IPS-15b (cell line): Measurements from ENCODE around the gene PLPPR3.

Experiments used
- H3K27me3 ChIP-seq: one replicate; pipeline ENCODE4 v1.6.1; 2013; ENCODE audit warnings: low read length; ENCODE audit not compliant: control insufficient read depth, insufficient read depth
- H3K36me3 ChIP-seq: one replicate; pipeline ENCODE4 v1.6.1; 2013; ENCODE audit warnings: low read length; ENCODE audit not compliant: control insufficient read depth, insufficient read depth
- H3K4me1 ChIP-seq: one replicate; pipeline ENCODE4 v1.6.1; 2013; ENCODE audit warnings: mild to moderate bottlenecking, low read length; ENCODE audit not compliant: control insufficient read depth, insufficient read depth
- H3K4me3 ChIP-seq: one replicate; pipeline ENCODE4 v1.5.1; 2013; ENCODE audit warnings: low read depth, low read length
- H3K9ac ChIP-seq: one replicate; pipeline ENCODE4 v1.6.1; 2013; ENCODE audit warnings: low read depth, mild to moderate bottlenecking, low read length
- H3K9me3 ChIP-seq: one replicate; pipeline ENCODE4 v1.6.1; 2013; ENCODE audit warnings: mild to moderate bottlenecking, low read length; ENCODE audit not compliant: control insufficient read depth, insufficient read depth

Gene PLPPR3

DNA sequence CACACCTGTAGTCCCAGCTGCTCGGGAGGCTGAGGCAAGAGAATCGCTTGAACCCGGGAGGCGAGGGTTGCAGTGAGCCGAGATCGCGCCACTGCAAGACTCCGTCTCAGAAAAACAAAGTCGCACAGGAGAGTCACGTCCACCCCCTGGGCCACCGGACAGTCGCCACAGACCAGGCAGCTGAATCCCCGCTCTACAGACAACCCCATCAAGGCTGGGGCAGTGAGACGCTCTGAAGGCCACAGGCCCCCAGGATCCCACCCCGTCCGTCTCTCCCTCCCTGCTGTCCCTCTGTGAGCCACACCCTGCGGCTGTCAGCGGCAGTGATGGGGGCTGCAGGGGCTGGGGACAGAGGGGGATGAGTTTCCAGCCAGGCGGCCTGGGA, 40.0 kb downstream of the PLPPR3 start:
- Histone ChIP-seq H3K9me3 (no peaks in the 10 kb centered on the region), H3K27me3 (no peaks in the 10 kb centered on the region), H3K4me1 (peaks cover 3% of the 10 kb centered on the region), H3K36me3 (no peaks in the 10 kb centered on the region), H3K9ac (peak overlapping the region; percentile 32), H3K4me3 (peak overlapping the region; percentile 37)

DNA sequence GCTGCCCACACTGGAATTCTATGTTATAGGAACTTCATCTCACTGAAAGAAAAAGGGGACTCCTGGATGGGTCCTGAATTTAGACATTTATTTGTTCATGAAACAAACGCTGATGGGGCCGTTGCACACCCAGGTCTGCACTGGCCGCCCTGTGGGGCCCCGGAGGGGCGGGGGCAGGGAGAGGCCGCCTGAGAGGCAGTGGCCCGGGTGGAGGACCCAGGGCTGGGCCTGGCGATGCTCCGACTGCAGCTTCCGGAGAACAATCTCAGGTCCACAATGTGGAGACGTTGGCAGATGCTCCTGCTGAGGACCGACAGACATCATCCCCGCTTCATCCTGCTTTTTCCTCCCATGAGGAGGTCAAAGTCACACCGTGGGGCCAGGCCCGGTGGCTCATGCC, 40.8 kb downstream of the PLPPR3 start:
- H3K4me3 ChIP-seq: no peak overlapping the region
- H3K9me3 ChIP-seq: no peaks in the 10 kb centered on the region
- no peaks in the 10 kb centered on the region for H3K27me3 ChIP-seq
- H3K9ac ChIP-seq: no peak overlapping the region
- no peaks in the 10 kb centered on the region for H3K36me3 ChIP-seq
- H3K4me1 ChIP-seq: peaks cover 3% of the 10 kb centered on the region

DNA sequence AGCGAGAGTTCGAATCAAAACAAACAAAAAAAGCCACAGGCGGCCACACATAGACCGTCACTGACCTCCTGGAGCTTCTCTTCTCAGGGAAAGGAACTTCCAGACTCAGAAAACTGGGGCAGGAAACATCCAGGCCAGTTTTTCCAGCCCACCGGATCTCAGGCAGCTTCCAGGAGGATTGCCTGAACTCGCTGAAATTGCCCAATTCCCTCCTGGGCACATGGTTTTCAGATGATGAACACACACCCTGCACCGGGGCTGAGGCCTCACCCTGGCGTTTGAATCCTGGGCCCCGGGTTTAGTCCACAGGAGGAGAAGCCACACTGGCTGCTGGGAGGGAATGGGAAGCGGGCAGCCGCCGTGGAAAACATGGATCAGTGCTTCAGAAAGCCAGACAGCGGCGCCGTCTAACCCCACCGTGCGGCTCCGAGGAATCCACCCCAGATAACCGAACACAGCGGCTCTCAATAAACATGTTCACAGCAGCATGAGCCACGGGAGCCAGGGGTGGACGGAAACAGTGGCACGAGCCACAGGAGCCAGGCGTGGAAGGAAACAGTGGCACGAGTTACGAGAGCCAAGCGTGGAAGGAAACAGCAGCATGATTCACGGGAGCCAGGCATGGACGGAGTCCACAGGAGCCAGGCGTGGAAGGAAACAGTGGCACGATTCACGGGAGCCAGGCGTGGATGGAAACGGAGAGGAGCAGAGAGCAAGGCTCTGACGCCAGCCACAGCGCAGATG, 42.7 kb downstream of the PLPPR3 start:
- Histone ChIP-seq H3K27me3 (no peaks in the 10 kb centered on the region), H3K4me3 (no peak overlapping the region), H3K9me3 (no peaks in the 10 kb centered on the region)

DNA sequence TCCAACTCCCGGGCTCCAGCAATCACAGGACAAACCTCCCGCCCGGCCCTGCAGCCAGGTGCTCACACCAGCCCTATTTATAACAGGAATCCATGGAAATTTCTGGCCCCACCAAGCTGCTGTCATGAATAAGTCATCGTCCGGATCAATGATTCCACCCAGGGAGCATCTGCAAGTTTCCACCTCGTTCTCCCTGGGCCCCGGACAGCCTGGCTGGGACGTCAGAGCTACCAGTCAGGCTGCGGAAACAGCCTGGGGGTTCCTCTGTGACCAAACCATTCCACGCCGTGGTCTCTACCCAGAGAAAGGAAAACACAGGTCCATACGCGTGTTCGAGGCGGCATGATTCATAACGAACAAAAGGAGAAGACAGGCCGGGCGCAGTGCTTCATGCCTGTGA, 45.2 kb downstream of the PLPPR3 start:
- no peaks in the 10 kb centered on the region for H3K36me3 ChIP-seq
- H3K27me3 ChIP-seq: no peaks in the 10 kb centered on the region
- no peaks in the 10 kb centered on the region for H3K4me1 ChIP-seq
- no peaks in the 10 kb centered on the region for H3K9me3 ChIP-seq
- H3K4me3 ChIP-seq: no peak overlapping the region
- H3K9ac ChIP-seq: no peak overlapping the region

More for the DNA sequence above, 42.7 kb downstream of the PLPPR3 start:
- Histone ChIP-seq H3K4me1 (peaks cover 3% of the 10 kb centered on the region), H3K36me3 (no peaks in the 10 kb centered on the region), H3K9ac (no peak overlapping the region)

DNA sequence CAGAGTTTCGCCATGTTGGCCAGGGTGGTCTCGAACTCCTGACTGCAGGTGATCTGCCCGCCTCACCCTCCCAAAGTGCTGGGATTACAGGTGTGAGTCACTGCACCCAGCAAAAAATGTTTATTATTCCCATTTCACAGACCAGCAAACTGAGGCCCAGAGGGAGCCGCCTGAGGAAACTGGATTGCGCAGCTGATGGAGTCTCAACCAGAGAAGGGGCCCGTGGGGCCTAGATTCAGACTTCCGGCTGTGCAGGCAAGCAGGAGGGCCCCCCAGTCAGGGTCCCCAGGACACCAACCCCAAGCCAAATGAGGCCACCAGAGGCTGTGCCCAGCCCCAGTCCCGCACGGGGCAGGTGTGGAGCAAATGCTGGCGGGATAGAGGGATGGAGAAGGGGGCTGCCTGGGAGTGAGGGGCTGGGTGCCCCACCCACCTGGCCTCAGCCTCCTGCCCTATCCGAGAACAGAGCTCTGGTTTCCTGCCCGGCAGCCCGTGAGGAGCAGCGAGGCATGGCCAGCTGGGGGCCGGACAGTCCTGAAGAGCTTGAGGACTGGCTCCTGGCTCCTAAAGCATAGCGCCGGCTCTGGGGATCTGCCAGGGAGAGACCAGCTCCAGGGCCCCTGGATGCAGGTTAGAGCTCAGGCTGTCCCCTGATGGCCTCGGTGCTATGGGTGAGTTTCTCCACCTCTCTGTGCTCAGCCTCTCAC, 48.9 kb downstream of the PLPPR3 start:
- Histone ChIP-seq H3K4me1 (no peaks in the 10 kb centered on the region), H3K27me3 (no peaks in the 10 kb centered on the region), H3K36me3 (no peaks in the 10 kb centered on the region), H3K9me3 (no peaks in the 10 kb centered on the region), H3K9ac (no peak overlapping the region), H3K4me3 (no peak overlapping the region)

DNA sequence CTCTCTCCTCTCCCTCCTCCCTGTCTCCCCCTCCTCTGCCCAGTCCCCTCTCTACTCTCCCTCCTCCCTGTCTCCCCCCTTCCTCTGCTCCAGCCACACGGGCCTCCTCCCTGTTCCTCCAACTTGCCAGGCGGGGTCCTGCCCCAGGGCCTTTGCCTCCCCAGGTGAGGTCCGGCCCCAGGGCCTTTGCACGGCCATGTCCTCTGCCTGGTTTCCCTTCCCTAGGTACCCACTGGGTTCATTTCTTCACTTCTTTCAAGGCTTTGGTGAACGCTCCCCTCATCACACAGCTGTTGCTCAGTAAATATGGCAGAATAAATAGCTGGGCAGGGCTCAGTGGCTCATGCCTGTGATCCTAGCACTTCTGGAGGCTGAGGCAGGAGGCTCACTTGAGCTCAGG, 49.7 kb downstream of the PLPPR3 start:
- Histone ChIP-seq H3K27me3 (no peaks in the 10 kb centered on the region), H3K4me3 (no peak overlapping the region), H3K36me3 (no peaks in the 10 kb centered on the region), H3K4me1 (no peaks in the 10 kb centered on the region), H3K9me3 (no peaks in the 10 kb centered on the region), H3K9ac (no peak overlapping the region)

DNA sequence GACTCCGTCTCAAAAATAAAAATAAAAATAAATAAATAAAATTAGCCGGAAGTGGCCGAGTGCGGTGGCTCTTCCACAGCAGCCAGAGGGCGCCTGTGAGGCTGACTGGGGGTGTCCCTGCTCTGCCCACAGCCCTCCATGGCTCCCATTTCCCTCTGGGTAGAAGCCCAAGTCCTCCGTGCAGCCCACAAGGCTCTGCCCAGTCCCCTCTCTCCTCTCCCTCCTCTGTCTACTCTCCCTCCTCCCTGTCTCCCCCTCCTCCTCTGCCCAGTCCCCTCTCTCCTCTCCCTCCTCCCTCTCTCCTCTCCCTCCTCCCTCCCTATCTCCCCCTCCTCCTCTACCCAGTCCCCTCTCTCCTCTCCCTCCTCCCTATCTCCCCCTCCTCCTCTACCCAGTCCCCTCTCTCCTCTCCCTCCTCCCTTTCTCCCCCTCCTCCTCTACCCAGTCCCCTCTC, 50.4 kb downstream of the PLPPR3 start:
- Histone ChIP-seq H3K9me3 (no peaks in the 10 kb centered on the region), H3K4me3 (no peak overlapping the region), H3K36me3 (no peaks in the 10 kb centered on the region), H3K27me3 (no peaks in the 10 kb centered on the region), H3K9ac (no peak overlapping the region), H3K4me1 (no peaks in the 10 kb centered on the region)

DNA sequence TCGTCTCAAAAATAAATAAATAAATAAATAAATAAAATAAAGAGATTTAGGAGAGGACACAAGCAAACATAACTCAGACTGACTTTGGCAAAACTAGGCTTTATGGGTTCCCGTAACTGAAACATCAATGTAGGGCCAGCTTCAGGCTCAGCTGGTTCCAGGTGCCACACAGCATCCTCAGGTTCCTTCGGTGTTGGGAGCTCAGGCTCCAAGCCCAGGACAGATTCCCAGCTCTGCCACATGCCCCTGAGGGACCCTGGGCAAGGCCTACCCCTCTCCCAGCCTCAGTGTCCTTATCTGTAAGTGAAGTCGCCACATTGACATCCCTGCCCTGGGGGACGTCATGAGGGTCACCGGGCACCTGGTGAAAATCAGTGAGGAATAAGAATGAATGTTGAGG, 52.1 kb downstream of the PLPPR3 start:
- Histone ChIP-seq H3K9me3 (no peaks in the 10 kb centered on the region), H3K27me3 (no peaks in the 10 kb centered on the region), H3K36me3 (no peaks in the 10 kb centered on the region), H3K9ac (no peak overlapping the region), H3K4me1 (no peaks in the 10 kb centered on the region), H3K4me3 (no peak overlapping the region)

DNA sequence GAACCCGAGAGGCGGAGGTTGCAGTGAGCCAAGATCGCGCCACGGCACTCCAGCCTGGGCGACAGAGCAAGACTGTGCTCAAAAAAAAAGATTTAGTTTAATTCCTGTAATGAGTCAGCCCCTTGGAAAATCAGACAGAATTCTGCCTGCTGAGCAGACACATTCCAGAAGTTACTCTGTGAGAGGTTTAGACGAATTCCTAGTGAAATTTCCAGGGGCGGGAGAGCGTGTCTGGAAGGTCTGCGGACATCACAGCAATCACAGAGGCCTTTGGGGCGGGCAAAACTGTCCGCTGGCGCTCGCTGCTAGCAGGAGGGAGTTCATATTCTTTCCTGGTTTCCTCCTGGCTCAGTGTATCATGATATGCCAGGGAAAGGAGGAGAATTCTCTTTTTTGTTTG, 53.3 kb downstream of the PLPPR3 start:
- Histone ChIP-seq H3K4me1 (no peaks in the 10 kb centered on the region), H3K36me3 (no peaks in the 10 kb centered on the region), H3K4me3 (no peak overlapping the region), H3K9me3 (no peaks in the 10 kb centered on the region), H3K27me3 (no peaks in the 10 kb centered on the region), H3K9ac (no peak overlapping the region)

DNA sequence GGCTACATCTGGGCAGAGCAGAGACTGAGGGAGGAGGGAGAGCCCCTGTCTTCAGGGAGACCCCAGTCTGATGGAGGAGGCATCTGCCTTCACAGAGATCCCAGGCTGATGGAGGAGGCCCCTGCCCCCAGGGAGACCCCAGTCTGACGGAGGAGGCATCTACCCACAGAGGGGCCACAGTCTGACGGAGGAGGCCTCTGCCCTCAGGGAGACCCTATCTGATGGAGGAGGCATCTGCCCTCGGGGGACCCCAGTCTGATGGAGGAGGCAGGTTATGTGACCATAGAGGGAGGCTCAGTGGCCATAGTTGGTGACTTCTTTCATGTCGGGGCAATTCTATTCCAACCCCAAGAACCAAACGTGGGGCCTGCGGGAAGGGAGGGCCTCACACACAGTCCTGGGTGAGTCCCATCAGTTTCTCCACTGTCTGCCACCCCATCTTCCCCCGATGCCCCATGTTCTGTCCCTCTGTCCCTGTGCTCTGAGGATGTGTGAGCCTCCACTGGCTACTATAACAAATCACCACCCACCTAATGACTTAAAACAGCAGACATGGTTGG, 56.5 kb downstream of the PLPPR3 start:
- H3K36me3 ChIP-seq: no peaks in the 10 kb centered on the region
- H3K9me3 ChIP-seq: no peaks in the 10 kb centered on the region
- H3K4me3 ChIP-seq: no peak overlapping the region
- no peaks in the 10 kb centered on the region for H3K4me1 ChIP-seq
- H3K9ac ChIP-seq: no peak overlapping the region
- H3K27me3 ChIP-seq: no peaks in the 10 kb centered on the region

DNA sequence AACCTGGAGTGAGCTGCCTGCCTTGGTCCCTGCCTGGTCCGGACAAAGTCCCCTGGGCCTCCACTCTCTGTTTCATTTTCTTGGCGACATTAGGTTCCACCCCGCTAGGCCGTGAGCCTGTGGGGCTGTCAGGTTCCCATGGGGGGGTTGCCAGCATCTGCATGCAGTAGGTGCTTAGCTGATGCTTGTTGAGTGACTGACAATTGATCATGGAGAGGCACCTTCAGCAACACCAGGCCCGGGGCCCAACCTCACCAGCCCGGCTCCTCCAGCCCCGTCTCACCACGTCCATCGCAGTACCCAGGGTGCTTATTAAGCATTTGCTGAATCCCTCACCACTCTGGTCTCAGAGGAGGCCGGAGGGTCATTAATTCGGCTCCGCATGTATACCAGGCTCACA, 57.5 kb downstream of the PLPPR3 start:
- no peaks in the 10 kb centered on the region for H3K27me3 ChIP-seq
- no peak overlapping the region for H3K4me3 ChIP-seq
- H3K4me1 ChIP-seq: no peaks in the 10 kb centered on the region
- H3K36me3 ChIP-seq: no peaks in the 10 kb centered on the region
- H3K9ac ChIP-seq: no peak overlapping the region
- no peaks in the 10 kb centered on the region for H3K9me3 ChIP-seq

DNA sequence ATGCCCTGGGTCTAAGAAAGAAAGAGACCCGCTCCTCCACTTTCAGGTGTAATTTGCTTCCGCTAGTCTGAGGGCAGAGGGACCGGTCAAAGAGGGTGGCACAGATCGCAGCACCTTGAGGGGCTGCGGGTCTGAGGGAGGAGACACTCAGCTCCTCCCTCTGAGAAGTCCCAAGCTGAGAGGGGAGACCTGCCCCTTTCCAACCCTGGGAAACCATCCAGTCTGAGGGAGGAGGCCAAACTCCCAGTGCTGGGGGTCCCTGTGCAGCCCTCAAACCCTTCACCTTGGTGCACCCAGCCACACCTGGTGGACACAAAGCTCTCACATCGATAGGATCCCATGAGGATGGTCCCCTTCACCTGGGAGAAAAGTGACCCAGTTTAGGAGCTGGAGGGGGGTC, 57.9 kb downstream of the PLPPR3 start:
- H3K9ac ChIP-seq: no peak overlapping the region
- H3K4me3 ChIP-seq: no peak overlapping the region
- H3K4me1 ChIP-seq: no peaks in the 10 kb centered on the region
- H3K27me3 ChIP-seq: no peaks in the 10 kb centered on the region
- no peaks in the 10 kb centered on the region for H3K36me3 ChIP-seq
- no peaks in the 10 kb centered on the region for H3K9me3 ChIP-seq
